NCI-H69 (cell line): ENCODE data around the gene AGGF1.
"Not testable (repeated sequence)": the region's sequence is repeated elsewhere in the genome, so short reads cannot be mapped to it uniquely, and the experiment has no call there.

ENCODE experiments used
- DNase-seq: peaks from one replicate; lab custom pipeline; 2025; lab: John Stamatoyannopoulos, UW

Gene AGGF1

GRCh38 chr5:77087484-77088261, 57.5 kb downstream of the AGGF1 start:
- DNase-seq: no peak

- DNase-seq: no peak
These were observed 65.0 kb downstream of the AGGF1 start for GRCh38 chr5:77095189-77095588.

- no peak for DNase-seq
These were observed 71.1 kb downstream of the AGGF1 start for GRCh38 chr5:77101298-77101697.

GRCh38 chr5:77102549-77102948, 72.3 kb downstream of the AGGF1 start:
- DNase-seq: no peak

GRCh38 chr5:77103457-77103856, 73.3 kb downstream of the AGGF1 start:
- no peak for DNase-seq

GRCh38 chr5:77104813-77105212, 74.6 kb downstream of the AGGF1 start:
- DNase-seq: no peak

- DNase-seq: not testable (repeated sequence)
These were observed 76.8 kb downstream of the AGGF1 start for GRCh38 chr5:77107035-77107434.
